Measurements from ENCODE around the gene FAM83C.
A peak's percentile ranks its signal among the peaks of the same experiment; 100 is the strongest.
"Not testable (repeated sequence)": the region's sequence is repeated elsewhere in the genome, so short reads cannot be mapped to it uniquely, and the experiment has no call there.

The FAM83C gene

GRCh38 chr20:35269055-35269781 is 23.0 kb downstream of the FAM83C start:
- H3K4me3 ChIP-seq (ENCODE audit: low read length): no peak overlapping the region
- peak; percentile 81 for TF ChIP-seq CTCF (conservative IDR thresholded peaks at IDR 0.05; ENCODE audit: low read length)
- peak; percentile 45 for DNase-seq (ENCODE audit: low read depth)

- no peak for TF ChIP-seq CTCF (conservative IDR thresholded peaks at IDR 0.05; ENCODE audit: low read length)
- no peak for DNase-seq (ENCODE audit: low read depth)
- H3K4me3 ChIP-seq (ENCODE audit: low read length): no peak overlapping the region
These were observed 25.1 kb downstream of the FAM83C start for GRCh38 chr20:35267092-35267491.

- DNase-seq (ENCODE audit: low read depth): no peak
- peak; percentile 23; the same call in 1 of the 2 replicates for TF ChIP-seq CTCF (conservative IDR thresholded peaks at IDR 0.05; ENCODE audit: low read length)
- H3K4me3 ChIP-seq (ENCODE audit: low read length): no peak overlapping the region
These were observed 27.5 kb downstream of the FAM83C start for GRCh38 chr20:35264755-35265154.

- no peak for TF ChIP-seq CTCF (conservative IDR thresholded peaks at IDR 0.05; ENCODE audit: low read length)
- H3K4me3 ChIP-seq (ENCODE audit: low read length): no peak overlapping the region
- DNase-seq (ENCODE audit: low read depth): no peak
These were observed 28.5 kb downstream of the FAM83C start for GRCh38 chr20:35263532-35264341.

- not testable (repeated sequence) for H3K4me3 ChIP-seq (ENCODE audit: low read length)
- DNase-seq (ENCODE audit: low read depth): peak; percentile 78
- peak; percentile 26 for TF ChIP-seq CTCF (conservative IDR thresholded peaks at IDR 0.05; ENCODE audit: low read length)
These were observed 29.3 kb downstream of the FAM83C start for GRCh38 chr20:35262731-35263531.

- not testable (repeated sequence) for DNase-seq (ENCODE audit: low read depth); H3K4me3 ChIP-seq (ENCODE audit: low read length)
These were observed 29.9 kb downstream of the FAM83C start for GRCh38 chr20:35262321-35262720.

- no peak for DNase-seq (ENCODE audit: low read depth)
- TF ChIP-seq CTCF (conservative IDR thresholded peaks at IDR 0.05; ENCODE audit: low read length): no peak
- H3K4me3 ChIP-seq (ENCODE audit: low read length): no peak overlapping the region
These were observed 31.8 kb downstream of the FAM83C start for GRCh38 chr20:35260426-35260825.
